Sigmoid colon (tissue), 7 donors: ENCODE results near the gene PDE11A. TPM values are rescaled to one million over a fixed set of nuclear protein-coding genes. Genes with fewer than 3 reads are reported as not detected.

Source experiments
- DNase-seq: peaks from one replicate; pipeline ENCODE4 v3.0.0-alpha.2; 2019
- H3K27ac ChIP-seq, 4 donors: fragments of 200-600 bp; sonication (generic); one replicate each; pipeline ENCODE4 v1.5.1; 2016 to 2019; ENCODE audit warnings: mild to moderate bottlenecking in 1 of 4
- H3K27me3 ChIP-seq, 3 donors: fragments of 200-600 bp; sonication (generic); one replicate each; pipeline ENCODE4 v1.5.1; 2019; ENCODE audit warnings: mild to moderate bottlenecking in 1 of 3
- H3K36me3 ChIP-seq, 4 donors: fragments of 200-600 bp; sonication (generic); one replicate each; pipeline ENCODE4 v1.5.1; 2016 to 2019
- H3K4me1 ChIP-seq, 4 donors: fragments of 200-600 bp; sonication (generic); one replicate each; pipeline ENCODE4 v1.5.1; 2017 to 2019
- H3K4me3 ChIP-seq, 4 donors: fragments of 200-600 bp; sonication (generic); one replicate each; pipeline ENCODE4 v1.5.1; 2017 to 2019; ENCODE audit warnings: mild to moderate bottlenecking in 2 of 4, moderate library complexity in 1 of 4
- H3K9me3 ChIP-seq, 4 donors: fragments of 200-600 bp in 3 of 4; sonication (generic) in 3 of 4; one replicate each; pipeline versions ENCODE4 v1.5.1 to v1.6.1; 2013 to 2019
- EP300 ChIP-seq, 4 donors: sonication (generic); formaldehyde crosslinking; IDR thresholded peaks; one replicate each; pipeline ENCODE4 v1.6.1; 2017; ENCODE audit warnings: antibody characterized with exemption in 4 of 4
- POLR2A ChIP-seq, 2 donors: fragments of 450-650 bp; IDR thresholded peaks; one replicate each; pipeline ENCODE4 v1.6.1; 2016; ENCODE audit warnings: antibody characterized with exemption in 2 of 2, mild to moderate bottlenecking in 2 of 2, moderate library complexity in 2 of 2
- POLR2AphosphoS5 ChIP-seq, 4 donors: sonication (generic); formaldehyde crosslinking; IDR thresholded peaks; one replicate each; pipeline ENCODE4 v1.6.1; 2017; ENCODE audit warnings: antibody characterized with exemption in 4 of 4
- WGBS, 2 donors: extraction: QIAGEN DNeasy Blood & Tissue Kit; methylation state at CpG; one replicate each; pipeline ENCODE4 v1.1.7; 2013; 5-methylcytosine and 5-hydroxymethylcytosine counted together
- intact Hi-C: fragments of 100-400 bp; cut with DNase I; formaldehyde crosslinking; loops from one replicate; pipeline ENCODE4 v1.15.1; 2023
- polyA plus RNA-seq, 3 donors: library from polyadenylated mRNA; stranded (reverse); fragments of 200-250 nt; gene quantifications; one replicate each; pipeline ENCODE4 v1.2.3, GENCODE V29; 2013
- total RNA-seq, 4 donors: library from RNA; depleted of rRNA; stranded (reverse); fragments of >200 nt; gene quantifications; one replicate each; pipeline ENCODE4 v1.1.0, GENCODE V29; 2016
- TF ChIP-seq, protein P1 (sequence below), 4 experiments: fragments of 450-650 bp in 3 of 4; fragments of 200-600 bp in 1 of 4; IDR thresholded peaks; one replicate each; pipeline ENCODE4 v1.5.1; 2016 to 2019; ENCODE audit warnings: antibody characterized with exemption in 4 of 4, mild to moderate bottlenecking in 3 of 4, moderate library complexity in 2 of 4
- donor health status: healthy with polysubstance abuse.
- donor health status: Bipolar disorder and iron deficiency.
- donor health status: healthy.

The PDE11A gene
- total and polyA plus RNA-seq, 7 donors: 0.57 to 16.8 (median 4.3) TPM; not detected in 2

DNA sequence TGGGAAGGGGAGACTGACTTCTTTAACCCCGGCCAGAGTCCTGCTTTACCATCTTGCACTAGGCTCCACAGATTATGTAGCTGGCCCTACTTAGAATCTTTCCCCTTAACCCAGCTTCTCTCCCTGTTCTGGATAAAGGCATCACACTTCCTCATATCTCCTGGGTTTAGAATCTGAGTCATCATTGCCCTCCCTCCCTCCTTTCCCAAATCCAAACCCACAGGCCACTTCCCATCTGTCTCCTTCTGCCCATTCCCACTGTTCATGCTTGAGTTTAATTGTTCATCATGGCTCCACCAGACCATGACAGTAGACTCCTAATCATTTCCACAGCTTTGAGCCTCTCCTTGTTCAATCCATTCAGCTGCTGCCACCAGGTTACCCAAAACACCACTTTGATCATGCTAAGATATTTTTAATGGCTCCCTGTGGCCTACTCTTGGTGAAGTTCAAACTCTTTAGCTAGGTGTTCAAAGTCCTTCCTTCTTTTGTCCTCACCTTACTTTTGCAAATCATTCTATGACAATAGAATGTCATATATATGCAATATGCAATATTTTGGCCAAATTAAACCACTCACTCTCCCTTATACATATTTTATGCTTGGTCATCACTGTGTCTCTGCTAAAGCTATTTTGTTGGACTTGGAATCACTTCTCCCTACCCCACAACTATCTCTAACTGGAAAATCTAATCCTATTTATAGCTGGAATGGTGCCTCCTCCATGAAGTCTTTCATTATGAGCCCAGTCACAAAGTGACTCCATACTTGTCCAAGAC lies 5.5 kb downstream of the PDE11A start:
- H3K4me3 ChIP-seq: no peak overlapping the region
- H3K27ac ChIP-seq: no peak overlapping the region
- H3K27me3 ChIP-seq: peaks cover 0 to 4% (median 0%) of the 10 kb centered on the region in 3 donors
- WGBS, 2 donors: 97% methylated on average over 1 of the region's 1 CpG
- intact Hi-C loops: no loop called here
- no peaks in the 10 kb centered on the region for H3K36me3 ChIP-seq
- H3K4me1 ChIP-seq: peaks cover 0 to under 1% (median under 1%) of the 10 kb centered on the region in 4 donors
- DNase-seq: no peak
- TF ChIP-seq, protein P1, sequence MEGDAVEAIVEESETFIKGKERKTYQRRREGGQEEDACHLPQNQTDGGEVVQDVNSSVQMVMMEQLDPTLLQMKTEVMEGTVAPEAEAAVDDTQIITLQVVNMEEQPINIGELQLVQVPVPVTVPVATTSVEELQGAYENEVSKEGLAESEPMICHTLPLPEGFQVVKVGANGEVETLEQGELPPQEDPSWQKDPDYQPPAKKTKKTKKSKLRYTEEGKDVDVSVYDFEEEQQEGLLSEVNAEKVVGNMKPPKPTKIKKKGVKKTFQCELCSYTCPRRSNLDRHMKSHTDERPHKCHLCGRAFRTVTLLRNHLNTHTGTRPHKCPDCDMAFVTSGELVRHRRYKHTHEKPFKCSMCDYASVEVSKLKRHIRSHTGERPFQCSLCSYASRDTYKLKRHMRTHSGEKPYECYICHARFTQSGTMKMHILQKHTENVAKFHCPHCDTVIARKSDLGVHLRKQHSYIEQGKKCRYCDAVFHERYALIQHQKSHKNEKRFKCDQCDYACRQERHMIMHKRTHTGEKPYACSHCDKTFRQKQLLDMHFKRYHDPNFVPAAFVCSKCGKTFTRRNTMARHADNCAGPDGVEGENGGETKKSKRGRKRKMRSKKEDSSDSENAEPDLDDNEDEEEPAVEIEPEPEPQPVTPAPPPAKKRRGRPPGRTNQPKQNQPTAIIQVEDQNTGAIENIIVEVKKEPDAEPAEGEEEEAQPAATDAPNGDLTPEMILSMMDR (IDR thresholded peaks at IDR 0.05): no peak
- TF ChIP-seq EP300 (IDR thresholded peaks at IDR 0.05): no peak
- no peak for TF ChIP-seq POLR2A (IDR thresholded peaks at IDR 0.05)
- no peak for TF ChIP-seq POLR2AphosphoS5 (IDR thresholded peaks at IDR 0.05)
- H3K9me3 ChIP-seq: no peaks in the 10 kb centered on the region

DNA sequence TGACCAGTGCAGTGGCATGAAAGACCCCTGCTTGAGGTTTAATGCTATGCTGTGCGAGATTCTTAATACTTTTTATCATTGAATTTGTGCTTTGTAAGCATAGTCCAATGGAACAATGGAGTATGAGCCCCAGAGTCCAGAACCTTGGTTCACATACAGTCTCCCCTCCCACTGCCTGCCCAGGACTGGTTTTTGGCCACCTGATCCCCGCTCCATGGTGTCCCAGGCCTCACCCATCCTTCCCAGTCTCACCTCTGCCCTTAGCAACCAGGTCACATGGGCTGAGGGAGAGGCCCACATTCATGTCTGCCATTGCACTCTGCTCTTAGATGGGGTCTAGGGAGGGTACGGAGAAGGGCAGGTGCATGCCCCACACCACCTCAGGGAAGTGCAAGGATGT lies 6.3 kb downstream of the PDE11A start:
- TF ChIP-seq, protein P1 (IDR thresholded peaks at IDR 0.05): no peak
- Histone ChIP-seq H3K27me3 (peaks cover 0 to 4% (median 0%) of the 10 kb centered on the region in 3 donors), H3K9me3 (no peaks in the 10 kb centered on the region), H3K4me1 (no peaks in the 10 kb centered on the region), H3K4me3 (no peak overlapping the region), H3K36me3 (no peaks in the 10 kb centered on the region), H3K27ac (no peak overlapping the region)
- intact Hi-C loops: no loop called here
- no peak for DNase-seq
- 90 to 92% methylated on average over 3 of the region's 3 CpGs for WGBS, 2 donors

DNA sequence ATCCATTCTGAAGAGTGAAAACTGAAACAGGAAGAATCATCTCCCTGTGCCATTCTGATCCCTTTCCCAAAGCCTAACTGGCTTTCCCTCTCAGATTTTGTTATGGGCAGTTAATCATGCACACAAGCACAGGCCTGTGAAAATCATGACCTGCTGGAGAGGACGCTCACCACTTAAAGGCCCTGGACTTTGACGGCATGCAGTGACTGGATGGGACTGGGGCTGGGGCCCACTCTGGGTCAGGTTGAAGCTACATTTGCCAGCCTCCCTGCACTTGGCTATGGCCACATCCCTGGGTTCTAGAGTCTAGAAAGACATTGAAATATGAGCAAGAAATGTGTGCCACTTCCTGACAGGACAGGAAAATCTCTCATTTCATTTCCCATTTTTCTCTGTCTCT lies 12.9 kb downstream of the PDE11A start:
- TF ChIP-seq POLR2AphosphoS5 (IDR thresholded peaks at IDR 0.05): no peak
- TF ChIP-seq EP300 (IDR thresholded peaks at IDR 0.05): no peak
- no peak for TF ChIP-seq POLR2A (IDR thresholded peaks at IDR 0.05)
- TF ChIP-seq, protein P1 (IDR thresholded peaks at IDR 0.05): no peak
- no peaks in the 10 kb centered on the region for H3K36me3 ChIP-seq
- DNase-seq: no peak
- no peak overlapping the region for H3K27ac ChIP-seq
- no peaks in the 10 kb centered on the region for H3K4me1 ChIP-seq
- intact Hi-C loops: no loop called here
- H3K27me3 ChIP-seq: peaks cover 0 to 4% (median 0%) of the 10 kb centered on the region in 3 donors
- H3K4me3 ChIP-seq: no peak overlapping the region
- WGBS, 2 donors: 83 to 91% methylated on average over 2 of the region's 2 CpGs
- no peaks in the 10 kb centered on the region for H3K9me3 ChIP-seq

DNA sequence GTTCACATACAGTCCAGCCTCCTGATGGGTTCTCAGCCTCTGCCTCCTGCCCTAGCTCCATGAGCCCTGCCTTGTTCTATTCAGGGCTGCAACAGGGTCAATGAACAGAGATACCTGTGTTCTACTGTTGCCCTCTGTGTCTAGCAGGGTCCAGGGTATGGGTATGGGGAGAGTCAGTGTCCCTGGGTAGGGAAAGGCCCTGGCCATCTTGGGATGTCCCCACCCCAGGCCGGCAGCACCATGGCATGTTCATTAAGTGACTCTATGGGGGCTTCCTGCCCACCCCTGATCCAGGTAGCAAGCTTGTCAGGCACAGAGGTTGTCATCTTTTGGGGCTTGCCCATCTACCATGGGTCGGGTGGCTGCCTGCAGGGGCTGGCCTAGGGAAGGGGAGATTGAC lies 13.5 kb downstream of the PDE11A start:
- Histone ChIP-seq H3K27me3 (peaks cover 0 to 1% (median 0%) of the 10 kb centered on the region in 3 donors), H3K4me1 (no peaks in the 10 kb centered on the region), H3K4me3 (no peak overlapping the region), H3K9me3 (no peaks in the 10 kb centered on the region), H3K36me3 (no peaks in the 10 kb centered on the region), H3K27ac (no peak overlapping the region)
- no peak for DNase-seq
- no peak for TF ChIP-seq EP300 (IDR thresholded peaks at IDR 0.05)
- TF ChIP-seq, protein P1 (IDR thresholded peaks at IDR 0.05): no peak
- no peak for TF ChIP-seq POLR2AphosphoS5 (IDR thresholded peaks at IDR 0.05)
- TF ChIP-seq POLR2A (IDR thresholded peaks at IDR 0.05): no peak
- intact Hi-C loops: no loop called here
- WGBS, 2 donors: 89 to 90% methylated on average over 2 of the region's 2 CpGs
